GM18951 (cell line): ENCODE data around the gene MACF1.
"Not testable (repeated sequence)": the region's sequence is repeated elsewhere in the genome, so short reads cannot be mapped to it uniquely, and the experiment has no call there.

ENCODE experiments used
- POLR2A ChIP-seq: IDR thresholded peaks from 4 replicates; pipeline ENCODE4 v1.6.1; 2011; ENCODE audit warnings: mild to moderate bottlenecking; ENCODE audit not compliant: insufficient read length, insufficient read depth; ENCODE audit errors: extremely low read depth
- in situ Hi-C: fragments of 300-500 bp; cut with MboI; formaldehyde crosslinking; loops from one replicate; pipeline ENCODE4 v1.12.0; 2022; ENCODE audit warnings: low sequenced_read_pairs, mixed read lengths, inconsistent platforms; ENCODE audit not compliant: unreplicated experiment

Gene MACF1

DNA sequence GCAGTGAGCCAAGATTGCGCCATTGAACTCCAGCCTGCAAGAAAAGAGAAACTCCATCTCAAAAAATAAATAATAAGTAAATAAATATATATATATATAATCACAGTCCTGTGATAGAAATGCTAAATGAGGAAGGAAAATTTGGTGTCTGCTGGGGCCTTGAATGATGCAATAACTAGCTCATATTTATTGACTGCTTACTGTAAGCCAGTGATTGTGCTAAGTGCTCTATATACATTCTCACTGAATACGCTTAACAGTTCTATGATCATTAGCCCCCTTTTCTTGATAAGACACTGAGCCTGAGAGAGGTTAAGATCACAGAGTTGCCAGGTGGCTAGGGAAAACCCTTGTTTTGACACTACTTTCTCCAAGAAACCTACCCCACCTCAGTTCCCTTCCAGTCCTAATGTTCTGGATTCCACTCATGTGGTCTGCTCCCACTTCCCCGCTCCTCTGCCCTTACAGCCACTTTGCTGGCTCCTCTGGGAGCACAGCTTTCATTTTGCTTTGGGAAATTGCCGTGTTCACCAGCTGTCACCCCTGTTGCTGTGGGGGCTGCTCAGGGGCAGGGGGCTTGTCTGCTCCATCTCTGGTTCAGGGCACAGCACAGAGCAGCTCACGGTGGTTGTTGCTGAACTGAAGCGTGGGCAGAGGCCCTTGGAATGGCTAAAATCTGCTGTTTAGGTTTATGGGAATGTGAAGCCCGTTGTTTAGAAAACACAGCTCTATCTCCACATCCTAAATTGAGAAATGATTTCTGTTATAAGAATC, 284.5 kb downstream of the MACF1 start:
- no peak for TF ChIP-seq POLR2A
- in situ Hi-C loops = loop anchor here (10.0 kb wide), 1 partner anchor 46 kb away; no protein-coding TSS in a partner anchor

DNA sequence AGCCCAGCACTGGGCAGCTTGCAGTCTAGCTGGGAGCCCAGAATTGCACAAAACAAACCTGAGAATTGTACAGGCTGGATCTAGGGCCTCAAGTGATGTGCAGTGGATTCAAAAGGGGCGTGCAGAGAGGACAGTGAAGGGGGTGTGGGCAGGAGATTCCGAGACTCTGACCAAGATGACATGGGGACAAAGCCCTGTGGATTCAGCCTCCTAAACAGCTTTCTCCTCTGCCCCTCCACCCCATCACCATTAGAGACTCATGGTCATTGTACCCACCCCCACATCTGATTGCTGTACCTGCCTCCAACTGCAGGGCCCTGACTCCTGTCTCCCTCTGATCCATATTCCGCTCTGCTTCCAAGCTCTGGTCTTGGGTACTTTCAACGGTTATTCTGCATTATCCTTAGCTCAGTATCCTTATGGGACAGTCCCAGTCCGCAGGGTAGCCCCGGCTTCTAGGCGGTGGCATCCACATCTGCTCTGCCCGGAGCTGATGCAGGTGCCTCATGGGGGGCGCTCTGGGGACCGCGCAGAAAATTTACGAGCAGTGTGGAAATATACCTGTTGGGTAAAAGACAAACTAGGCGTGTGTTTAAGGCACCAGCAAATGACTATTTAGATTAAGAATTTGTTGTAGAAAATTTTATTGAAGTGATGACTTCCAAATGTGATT, 285.2 kb downstream of the MACF1 start:
- no peak for TF ChIP-seq POLR2A
- in situ Hi-C loops = loop anchor here (10.0 kb wide), 1 partner anchor 45 kb away; no protein-coding TSS in a partner anchor

DNA sequence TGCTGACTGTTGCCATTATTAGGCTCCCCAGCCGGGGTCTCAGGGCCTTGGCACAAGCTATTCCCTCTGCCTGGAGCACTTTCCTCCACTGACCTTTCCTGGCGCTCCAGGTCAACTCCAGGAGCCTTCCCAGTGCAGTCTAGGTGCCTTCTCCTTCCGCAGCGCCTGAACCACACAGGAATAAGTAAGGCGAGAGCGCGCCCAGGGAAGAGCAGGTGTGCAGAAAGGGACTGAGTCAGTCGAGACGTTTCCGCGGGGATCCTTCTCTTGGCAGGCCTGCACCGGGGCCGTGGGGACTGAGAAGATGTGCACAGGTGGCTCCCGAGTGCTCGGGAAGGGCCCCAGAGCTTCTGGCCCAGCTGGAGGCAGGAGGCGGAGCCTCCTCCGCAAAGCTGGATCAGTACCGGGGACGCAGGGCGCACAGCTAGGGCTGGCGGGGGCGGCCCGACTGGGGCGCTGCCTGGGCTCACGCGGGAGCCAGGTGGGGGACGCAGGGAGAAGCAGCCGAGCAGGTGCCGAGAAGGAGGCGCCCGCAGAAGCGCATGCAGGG, 286.2 kb downstream of the MACF1 start:
- in situ Hi-C loops = no loop called here

DNA sequence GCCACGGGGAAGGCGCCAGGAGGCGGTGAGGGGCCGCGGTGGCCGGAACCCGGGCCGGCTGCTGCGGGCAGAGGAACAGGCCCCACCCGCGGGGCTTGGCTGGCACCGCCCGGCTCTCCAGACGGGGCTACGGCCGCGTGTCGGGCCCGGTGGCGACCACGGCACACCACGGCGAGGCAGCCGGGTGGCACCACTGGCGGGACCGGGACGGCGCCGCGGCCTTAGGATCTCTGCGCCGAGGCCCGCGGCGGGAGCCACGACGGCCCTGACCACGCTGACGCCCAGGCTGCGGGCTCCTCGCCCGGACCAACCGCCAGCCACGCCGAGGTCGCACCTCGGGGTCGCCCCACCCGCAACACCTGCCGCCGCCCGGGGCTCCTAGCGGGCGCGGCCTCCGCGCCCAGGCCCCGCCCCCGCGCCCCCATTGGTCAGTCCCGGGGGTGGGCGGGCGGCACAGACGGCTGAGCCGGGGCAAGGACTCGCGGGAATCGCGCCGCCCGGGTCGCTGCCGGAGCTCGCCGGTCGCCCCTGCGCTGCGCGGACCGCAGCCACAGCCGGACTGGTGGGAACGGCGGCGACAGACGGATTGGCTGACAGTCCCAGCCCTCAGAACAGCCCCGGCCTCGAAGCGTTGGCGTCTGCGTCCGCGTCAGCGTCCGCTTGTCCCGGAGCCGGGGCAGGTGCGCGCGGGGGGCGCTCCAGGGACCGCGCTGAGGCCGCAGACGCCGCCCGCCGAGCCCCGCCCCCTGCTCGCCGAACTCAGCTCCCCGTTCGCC, 286.8 kb downstream of the MACF1 start, which contains the start of gene BMP8A:
Gene BMP8A (plus strand): TSS at position 491 of the 776 bp plus-strand sequence. CDS start 356 bp downstream, outside the sequence.
- in situ Hi-C loops = no loop called here
- TF ChIP-seq POLR2A = no peak

More for the DNA sequence above, 286.2 kb downstream of the MACF1 start:
- no peak for TF ChIP-seq POLR2A

DNA sequence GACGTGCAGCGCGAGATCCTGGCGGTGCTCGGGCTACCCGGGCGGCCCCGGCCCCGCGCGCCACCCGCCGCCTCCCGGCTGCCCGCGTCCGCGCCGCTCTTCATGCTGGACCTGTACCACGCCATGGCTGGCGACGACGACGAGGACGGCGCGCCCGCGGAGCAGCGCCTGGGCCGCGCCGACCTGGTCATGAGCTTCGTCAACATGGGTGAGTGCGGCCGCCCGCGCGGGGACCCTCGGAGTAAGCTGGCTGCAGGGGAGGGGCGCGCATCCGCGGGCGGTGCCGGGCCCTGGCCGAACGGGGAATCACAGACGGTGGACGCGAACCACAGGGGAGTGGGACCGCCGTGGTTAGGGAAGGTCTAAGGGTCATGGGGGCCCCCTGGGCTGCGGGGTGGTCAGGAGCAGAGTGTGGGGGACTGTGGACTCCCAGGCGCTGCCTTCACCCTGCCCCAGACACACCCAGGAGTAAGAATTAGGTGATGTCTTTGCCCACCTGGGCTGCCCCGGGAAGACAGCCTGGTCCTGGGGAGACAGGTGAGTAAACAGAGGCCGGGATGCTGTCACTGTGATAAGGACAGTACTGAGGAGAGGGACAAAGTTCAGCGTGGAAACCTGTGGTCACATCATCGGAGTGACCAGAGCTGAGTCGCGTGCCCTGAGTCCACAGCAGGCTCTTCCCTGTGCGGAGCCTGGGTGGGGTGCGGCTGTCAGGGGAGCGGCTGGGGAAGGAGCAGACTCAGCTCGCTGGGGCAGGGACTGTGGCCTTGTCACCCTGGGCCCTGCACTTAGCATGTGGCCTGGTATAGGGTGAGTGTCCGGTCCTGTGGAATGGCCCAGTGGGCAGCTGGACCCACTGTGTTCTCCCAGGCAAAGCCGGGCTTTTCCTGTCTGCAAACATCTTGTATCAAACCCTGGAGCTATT, 287.9 kb downstream of the MACF1 start:
- in situ Hi-C loops = not testable (repeated sequence)

DNA sequence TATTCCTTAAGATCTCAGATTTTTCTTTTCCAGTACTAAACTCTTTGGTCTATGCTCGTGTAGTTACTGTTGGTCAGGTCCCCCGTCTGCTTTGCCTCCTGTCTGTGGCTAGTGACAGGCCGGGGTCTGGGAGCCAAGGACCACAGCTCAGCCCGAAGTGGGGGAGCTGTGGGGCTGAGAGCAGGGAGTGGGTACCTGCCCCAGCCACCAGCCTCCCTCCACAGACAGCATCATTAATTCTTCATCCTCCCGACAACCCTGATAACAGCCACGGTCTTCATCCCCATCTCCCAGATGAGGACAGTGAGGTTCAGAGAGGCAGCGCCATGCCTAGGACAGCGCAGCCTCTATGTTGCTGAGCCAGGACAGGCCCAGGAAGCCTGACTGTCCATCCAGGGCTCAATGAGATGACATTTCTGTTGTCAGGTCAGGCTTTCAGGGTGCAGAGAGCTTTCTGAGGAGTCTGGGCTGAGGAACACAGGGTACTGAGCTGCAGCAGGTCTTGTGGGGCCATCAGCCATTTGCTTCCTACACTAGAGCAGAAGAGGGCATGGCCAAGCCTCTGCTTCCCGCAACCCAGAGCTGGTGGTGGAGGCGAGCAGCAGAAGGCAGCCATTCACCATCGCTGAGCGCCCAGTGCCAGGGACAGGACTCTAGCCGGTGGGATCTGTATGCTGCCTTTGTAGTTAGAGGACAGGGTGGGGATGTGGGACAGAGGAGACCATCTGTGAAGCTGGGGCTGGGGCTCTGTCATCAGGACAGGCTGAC, 288.7 kb downstream of the MACF1 start:
- in situ Hi-C loops = not testable (repeated sequence)

DNA sequence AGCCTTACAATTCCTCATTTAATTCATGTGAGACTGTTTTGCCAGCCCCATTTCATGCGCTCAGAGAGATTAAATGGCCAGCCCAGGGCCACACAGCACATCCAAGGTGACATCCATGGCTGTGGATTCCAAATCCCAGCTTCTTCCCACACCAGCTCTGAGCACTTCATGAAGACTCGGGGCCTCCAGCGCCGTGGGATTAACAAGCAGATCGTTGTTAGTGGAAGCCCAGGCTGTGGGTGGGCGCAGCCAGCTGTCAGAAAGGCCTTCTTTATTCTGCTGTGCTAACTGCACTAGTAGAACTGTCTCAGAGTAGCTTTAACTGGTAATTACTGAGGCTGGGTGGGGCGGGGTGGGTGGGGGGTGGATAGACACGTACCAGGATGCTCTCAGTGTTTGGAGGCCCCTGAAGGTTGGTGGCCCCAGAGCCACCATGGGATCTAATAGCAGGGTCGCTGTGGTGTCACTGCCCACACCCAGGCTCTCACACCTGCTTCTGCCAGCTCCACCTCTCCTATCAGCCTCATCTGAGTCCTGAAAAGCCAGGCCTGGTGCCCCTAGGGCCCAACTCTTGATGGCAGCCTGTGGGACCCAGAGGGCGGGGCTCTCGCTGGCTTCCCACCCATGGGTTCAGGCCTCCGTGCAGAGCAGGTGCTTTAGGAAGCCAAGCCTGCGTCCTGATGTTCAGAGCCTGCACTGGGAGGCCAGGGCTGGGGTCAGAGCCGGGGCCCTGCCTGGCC, 290.3 kb downstream of the MACF1 start:
- in situ Hi-C loops = no loop called here
- no peak for TF ChIP-seq POLR2A

DNA sequence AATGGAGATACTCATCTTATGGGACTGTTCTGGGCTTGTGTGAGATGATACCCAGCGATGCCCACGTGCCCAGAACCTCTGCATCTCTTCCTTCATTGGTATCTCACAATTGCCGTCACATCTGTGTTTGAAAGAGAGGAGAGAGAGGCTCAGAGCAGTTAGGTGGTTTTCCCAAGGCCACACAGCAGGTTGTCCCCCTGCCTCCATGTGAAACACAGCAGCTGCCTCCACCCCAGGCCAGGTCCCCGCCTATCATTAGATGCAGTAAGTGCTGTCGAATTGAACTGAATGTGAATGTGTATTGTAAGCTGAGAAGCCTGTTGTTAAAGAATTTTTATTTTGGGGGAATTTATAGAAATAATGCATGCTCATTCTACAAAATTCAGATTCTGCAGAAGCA, 292.0 kb downstream of the MACF1 start:
- in situ Hi-C loops = not testable (repeated sequence)

DNA sequence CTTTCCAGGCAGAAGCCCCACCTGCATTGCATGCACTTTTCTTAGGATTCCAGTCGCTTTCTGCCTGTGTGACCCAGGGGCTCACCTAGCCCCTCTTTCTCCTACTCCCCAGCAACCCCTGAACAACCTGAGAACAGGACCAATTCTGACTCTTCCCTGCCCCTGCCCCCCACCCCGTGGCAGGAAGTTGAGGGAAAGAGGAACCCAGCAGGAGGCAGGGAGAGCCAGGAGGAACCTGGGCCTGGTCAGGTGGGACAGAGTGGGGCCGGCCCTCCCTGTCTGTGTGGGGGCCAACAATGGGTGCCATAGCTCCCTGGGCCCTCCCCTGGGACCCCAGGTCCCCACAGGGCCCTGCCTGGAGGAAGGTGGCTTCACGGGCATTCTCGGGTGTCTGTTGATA, 293.1 kb downstream of the MACF1 start:
- TF ChIP-seq POLR2A = no peak
- in situ Hi-C loops = no loop called here

DNA sequence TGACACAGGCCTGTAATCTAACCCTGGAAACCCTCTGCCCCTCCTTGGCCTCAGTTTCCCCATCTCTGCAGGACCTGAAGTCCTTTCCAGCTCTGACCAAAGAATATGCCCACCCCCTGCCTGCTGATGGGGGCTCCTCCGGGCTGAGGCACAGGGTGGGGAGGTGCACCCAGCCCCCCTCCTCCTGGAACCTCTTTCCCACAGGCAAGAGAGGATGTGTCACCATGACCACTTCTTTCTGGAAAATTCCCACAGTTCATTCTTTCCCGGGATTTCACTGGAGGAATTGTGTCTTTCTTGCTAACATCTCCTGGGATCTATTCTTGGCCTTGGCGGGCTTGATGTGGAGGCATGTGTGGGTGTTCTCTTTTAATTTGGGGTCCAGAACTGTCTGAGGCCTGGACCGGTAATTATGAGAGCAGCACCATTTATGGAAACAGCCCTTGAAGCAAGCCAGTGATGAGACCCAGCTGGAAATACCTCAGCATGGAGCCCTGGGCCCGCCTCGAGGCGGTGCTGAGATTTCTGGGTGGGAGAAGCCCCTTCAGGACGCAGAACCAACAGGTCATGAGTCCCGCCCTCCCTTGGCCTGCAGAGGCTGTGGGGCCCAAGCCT, 293.7 kb downstream of the MACF1 start:
- in situ Hi-C loops = not testable (repeated sequence)

DNA sequence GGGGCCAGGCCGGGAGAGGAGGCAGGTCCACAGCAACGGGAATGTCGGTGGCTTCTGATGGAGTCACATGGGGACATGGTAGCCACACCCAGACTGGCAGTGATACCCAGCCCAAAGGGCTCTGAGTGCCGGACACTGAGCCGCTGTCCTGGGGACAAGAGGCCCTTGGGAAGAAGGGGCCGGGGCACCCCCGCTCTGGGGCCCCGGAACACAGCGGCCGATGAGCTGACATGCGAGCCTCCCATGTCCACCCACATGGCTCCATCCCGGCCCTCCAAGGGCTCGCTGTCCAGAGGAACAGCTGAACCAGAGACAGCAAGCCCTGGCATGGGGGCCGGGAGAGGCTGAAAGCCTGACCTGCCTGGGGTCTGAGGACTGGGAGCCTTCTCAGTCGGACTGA, 294.3 kb downstream of the MACF1 start:
- in situ Hi-C loops = not testable (repeated sequence)
